Kidney (tissue), 14 donors: Measurements from ENCODE around the gene FER. TPM values are rescaled to one million over a fixed set of nuclear protein-coding genes. Genes with fewer than 3 reads are reported as not detected.

Experiments
- DNase-seq, 5 donors: peaks; one replicate each; pipeline ENCODE4 v3.0.0-alpha.2; 2013 to 2020
- FAIRE-seq: peaks from 2 replicates; lab custom pipeline; 2012; peaks lifted over from hg19 to GRCh38; lab: Jason Lieb, UNC
- H3K27ac ChIP-seq, 2 donors: one replicate each; pipeline ENCODE4 v1.7.0; 2013; ENCODE audit warnings: low read depth in 2 of 2, low read length in 2 of 2, inconsistent platforms in 1 of 2
- H3K27me3 ChIP-seq: one replicate; pipeline ENCODE4 v1.7.1; 2013; ENCODE audit warnings: low read length, inconsistent platforms; ENCODE audit not compliant: control insufficient read depth, insufficient read depth
- H3K36me3 ChIP-seq, 3 donors: one replicate each; pipeline versions ENCODE4 v1.7.0 to v1.7.1; 2013; ENCODE audit warnings: low read length in 3 of 3, control low read depth in 1 of 3, inconsistent platforms in 1 of 3; ENCODE audit not compliant: insufficient read depth in 3 of 3, control insufficient read depth in 2 of 3
- H3K4me1 ChIP-seq, 3 donors: one replicate each; pipeline versions ENCODE4 v1.7.0 to v1.7.1; 2013; ENCODE audit warnings: low read length in 3 of 3, inconsistent platforms in 1 of 3, low read depth in 1 of 3; ENCODE audit not compliant: control insufficient read depth in 2 of 3, insufficient read depth in 2 of 3
- H3K4me3 ChIP-seq, 3 donors: one replicate each; pipeline versions ENCODE4 v1.7.0 to v1.8.1; 2013; ENCODE audit warnings: low read length in 3 of 3, control low read depth in 1 of 3, inconsistent platforms in 1 of 3
- H3K9ac ChIP-seq, 3 donors: one replicate each; pipeline versions ENCODE4 v1.7.0 to v1.7.1; 2013; ENCODE audit warnings: low read length in 3 of 3, control low read depth in 1 of 3, inconsistent platforms in 1 of 3
- H3K9me3 ChIP-seq, 3 donors: one replicate each; pipeline versions ENCODE4 v1.7.0 to v1.7.1; 2013; ENCODE audit warnings: low read length in 3 of 3, control low read depth in 1 of 3, inconsistent platforms in 1 of 3; ENCODE audit not compliant: control insufficient read depth in 2 of 3, insufficient read depth in 1 of 3
- CTCF ChIP-seq: IDR thresholded peaks from 3 replicates; pipeline ENCODE4 v1.5.1; 2012; ENCODE audit warnings: mild to moderate bottlenecking, moderate library complexity, borderline replicate concordance; ENCODE audit not compliant: insufficient read depth; ENCODE audit errors: extremely low read depth
- intact Hi-C: fragments of 100-400 bp; cut with DNase I; formaldehyde crosslinking; loops from one replicate; pipeline ENCODE4 v1.11.1; 2022
- polyA plus RNA-seq: library from polyadenylated mRNA; stranded (reverse); fragments of 350-450 nt; fragmentation: Illumina TruSeq; extraction: RNeasy Lipid Tissue Mini Kit (QIAGEN cat#74804); gene quantifications from one replicate; pipeline ENCODE4 v1.2.3, GENCODE V29; 2014; ENCODE audit warnings: low read depth, low replicate concordance; ENCODE audit not compliant: insufficient read depth
- total RNA-seq: library from RNA; stranded (reverse); fragmentation: NEBNext Ultra II Directional; extraction: Animal tissue kit (Norgen Biotek cat#: 25700); gene quantifications from one replicate; pipeline ENCODE4 v1.2.1, GENCODE V29; 2021
- donor health status: control.
- donor health status: control.
- donor health status: control.
- donor health status: control.
- donor health status: control.
- donor health status: DM: yes; HTN: yes; CAD: no.
- donor health status: Normal renal cell carcinoma (clear cell type).

Gene FER
- total and polyA plus RNA-seq, 2 donors from 2014 or later: 2.1 to 38.2 TPM

DNA sequence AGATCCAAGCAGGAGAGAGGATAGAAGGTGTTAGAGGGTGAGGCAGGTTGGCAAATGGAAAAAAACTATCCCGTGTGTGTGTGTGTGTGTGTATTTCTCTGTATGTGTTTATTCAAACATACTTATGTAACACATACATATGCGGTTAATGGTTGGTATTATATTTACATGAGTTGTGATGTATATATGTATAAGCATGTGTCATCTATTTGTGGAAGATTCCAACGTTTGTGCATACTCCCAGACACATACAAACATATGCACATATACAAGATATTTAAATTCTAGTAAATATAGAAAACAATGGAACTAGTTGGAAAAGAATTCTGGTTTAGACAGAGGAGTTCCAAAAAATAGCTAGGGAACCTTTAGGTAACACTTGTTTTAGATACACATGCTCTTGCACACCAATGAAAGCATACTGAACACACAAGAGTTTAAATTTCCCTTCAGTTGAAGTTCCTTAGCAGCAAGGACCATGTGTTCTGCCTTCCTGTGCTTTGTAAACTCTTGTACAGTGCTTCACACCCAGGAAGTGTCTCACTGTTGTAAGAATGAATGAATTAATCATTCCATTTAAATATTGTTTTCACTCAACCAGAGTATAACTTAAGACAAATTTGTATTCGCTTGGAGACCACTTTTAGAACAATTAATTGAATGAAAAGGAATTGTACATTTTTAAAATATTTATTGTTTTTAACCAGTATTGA, 257.8 kb downstream of the FER start:
- intact Hi-C loops: no loop called here
- Histone ChIP-seq H3K4me1 (no peaks in the 10 kb centered on the region), H3K9me3 (no peaks in the 10 kb centered on the region), H3K27ac (no peak overlapping the region), H3K4me3 (no peak overlapping the region), H3K36me3 (no peaks in the 10 kb centered on the region), H3K27me3 (no peaks in the 10 kb centered on the region), H3K9ac (no peak overlapping the region)
- FAIRE-seq (no peak), DNase-seq (no peak)
- no peak for TF ChIP-seq CTCF

DNA sequence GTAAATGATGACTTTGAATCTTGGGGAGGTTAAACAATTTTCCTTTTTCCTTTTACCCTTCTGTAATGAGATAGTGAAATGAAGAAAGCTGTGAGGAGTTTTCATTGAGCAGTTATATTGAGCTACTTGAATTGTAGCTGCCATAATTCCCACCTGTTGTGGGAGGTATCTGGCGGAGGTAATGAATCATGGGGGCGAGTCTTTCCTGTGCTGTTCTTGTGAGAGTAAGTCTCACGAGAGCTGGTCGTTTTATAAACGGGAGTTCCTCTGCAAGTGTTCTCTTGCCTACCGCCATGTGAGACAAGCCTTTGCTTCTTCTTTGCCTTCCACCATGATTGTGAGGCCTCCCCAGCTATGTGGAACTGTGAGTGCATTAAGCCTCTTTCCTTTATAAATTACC, 258.4 kb downstream of the FER start:
- Histone ChIP-seq H3K9ac (no peak overlapping the region), H3K27ac (no peak overlapping the region), H3K27me3 (no peaks in the 10 kb centered on the region), H3K9me3 (no peaks in the 10 kb centered on the region), H3K36me3 (no peaks in the 10 kb centered on the region), H3K4me3 (no peak overlapping the region), H3K4me1 (no peaks in the 10 kb centered on the region)
- no peak for TF ChIP-seq CTCF
- intact Hi-C loops: no loop called here
- no peak for FAIRE-seq
- DNase-seq: no peak

GRCh38 chr5:109016300-109016699, 268.6 kb downstream of the FER start:
- no peak overlapping the region for H3K9ac ChIP-seq
- no peak for TF ChIP-seq CTCF
- no peaks in the 10 kb centered on the region for H3K4me1 ChIP-seq
- no peaks in the 10 kb centered on the region for H3K36me3 ChIP-seq
- H3K27ac ChIP-seq: no peak overlapping the region
- FAIRE-seq (peak; percentile 71), DNase-seq (peak in 1 of 5 donors; percentile 5)
- intact Hi-C loops: no loop called here
- H3K27me3 ChIP-seq: no peaks in the 10 kb centered on the region
- H3K9me3 ChIP-seq: no peaks in the 10 kb centered on the region
- no peak overlapping the region for H3K4me3 ChIP-seq
